ENCODE data around the gene FILIP1L.

GRCh38 chr3:99909714-99910495, 204.4 kb downstream of the FILIP1L start:
- TF ChIP-seq CTCF (IDR thresholded peaks at IDR 0.05) (no peak), POLR2A (IDR thresholded peaks at IDR 0.05) (no peak), EP300 (IDR thresholded peaks at IDR 0.05) (no peak)
